Liver (tissue), 9 donors: ENCODE data around the gene ABCB9. TPM values are rescaled to one million over a fixed set of nuclear protein-coding genes. Genes with fewer than 3 reads are reported as not detected.

ENCODE experiments used
- DNase-seq: peaks from one replicate; pipeline ENCODE4 v3.0.0-alpha.2; 2017; ENCODE audit warnings: low spot score
- H3K27ac ChIP-seq, 2 donors: one replicate each; pipeline ENCODE4 v1.7.0; 2013; ENCODE audit warnings: inconsistent platforms in 2 of 2, low read length in 2 of 2, control low read depth in 1 of 2, low read depth in 1 of 2, mild to moderate bottlenecking in 1 of 2
- H3K27me3 ChIP-seq, 4 donors: one replicate each; pipeline versions ENCODE4 v1.6.1 to v1.7.0; 2013; ENCODE audit warnings: low read length in 3 of 4, inconsistent platforms in 1 of 4, mild to moderate bottlenecking in 1 of 4, moderate library complexity in 1 of 4; ENCODE audit not compliant: control insufficient read depth in 4 of 4, insufficient read depth in 4 of 4
- H3K36me3 ChIP-seq, 4 donors: one replicate each; pipeline versions ENCODE4 v1.6.1 to v1.7.0; 2013; ENCODE audit warnings: low read length in 3 of 4, mild to moderate bottlenecking in 3 of 4, low read depth in 1 of 4, moderate library complexity in 1 of 4; ENCODE audit not compliant: control insufficient read depth in 4 of 4, insufficient read depth in 3 of 4
- H3K4me1 ChIP-seq, 4 donors: one replicate each; pipeline versions ENCODE4 v1.6.1 to v1.7.0; 2013; ENCODE audit warnings: low read length in 3 of 4, mild to moderate bottlenecking in 3 of 4, moderate library complexity in 1 of 4; ENCODE audit not compliant: control insufficient read depth in 4 of 4, insufficient read depth in 4 of 4
- H3K4me3 ChIP-seq, 3 donors: one replicate each; pipeline versions ENCODE4 v1.6.1 to v1.7.0; 2013; ENCODE audit warnings: low read length in 3 of 3, control low read depth in 1 of 3, low read depth in 1 of 3, mild to moderate bottlenecking in 1 of 3
- H3K9ac ChIP-seq, 2 donors: one replicate each; pipeline ENCODE4 v1.7.0; 2013; ENCODE audit warnings: low read length in 2 of 2, mild to moderate bottlenecking in 2 of 2, moderate library complexity in 2 of 2, control low read depth in 1 of 2, low read depth in 1 of 2
- H3K9me3 ChIP-seq, 4 donors: one replicate each; pipeline versions ENCODE4 v1.6.1 to v1.7.0; 2013; ENCODE audit warnings: low read length in 3 of 4; ENCODE audit not compliant: control insufficient read depth in 4 of 4
- CTCF ChIP-seq: fragments of 150-350 bp; IDR thresholded peaks from 2 replicates; pipeline ENCODE4 v1.5.1; 2017; ENCODE audit warnings: improper control_type of control experiment, low read depth, low read length; ENCODE audit not compliant: missing input control
- EGR1 ChIP-seq, 2 donors: IDR thresholded peaks; 2 replicates each; pipeline ENCODE4 v1.6.1; 2016 to 2018; ENCODE audit warnings: antibody characterized with exemption in 2 of 2, low read depth in 2 of 2
- FOXA1 ChIP-seq: IDR thresholded peaks from 2 replicates; pipeline ENCODE4 v1.6.1; 2016; ENCODE audit warnings: antibody characterized with exemption
- FOXA2 ChIP-seq: IDR thresholded peaks from 2 replicates; pipeline ENCODE4 v1.6.1; 2016; ENCODE audit warnings: antibody characterized with exemption
- GABPA ChIP-seq, 2 donors: IDR thresholded peaks in 1 of 2; conservative IDR thresholded peaks in 1 of 2; 2 replicates each; pipeline ENCODE4 v1.6.1; 2016; ENCODE audit warnings: antibody characterized with exemption in 2 of 2, mild to moderate bottlenecking in 1 of 2, moderate library complexity in 1 of 2
- HNF4A ChIP-seq, 2 donors: conservative IDR thresholded peaks; 2 replicates each; pipeline ENCODE4 v1.6.1; 2016; ENCODE audit warnings: antibody characterized with exemption in 2 of 2, mild to moderate bottlenecking in 2 of 2
- HNF4G ChIP-seq: IDR thresholded peaks from 2 replicates; pipeline ENCODE4 v1.6.1; 2016; ENCODE audit warnings: antibody characterized with exemption
- JUND ChIP-seq, 2 donors: IDR thresholded peaks; 2 replicates each; pipeline ENCODE4 v1.6.1; 2016; ENCODE audit warnings: antibody characterized with exemption in 2 of 2
- NR2F2 ChIP-seq: IDR thresholded peaks from 2 replicates; pipeline ENCODE4 v1.6.1; 2016; ENCODE audit warnings: antibody characterized with exemption
- RAD21 ChIP-seq, 2 donors: IDR thresholded peaks; 2 replicates each; pipeline ENCODE4 v1.6.1; 2016; ENCODE audit warnings: antibody characterized with exemption in 2 of 2, mild to moderate bottlenecking in 2 of 2
- REST ChIP-seq: IDR thresholded peaks from 2 replicates; pipeline ENCODE4 v1.6.1; 2016; ENCODE audit warnings: antibody characterized with exemption, mild to moderate bottlenecking
- RXRA ChIP-seq, 2 donors: IDR thresholded peaks; 2 replicates each; pipeline ENCODE4 v1.6.1; 2017 to 2018; ENCODE audit warnings: antibody characterized with exemption in 2 of 2, mild to moderate bottlenecking in 1 of 2
- SP1 ChIP-seq: IDR thresholded peaks from 2 replicates; pipeline ENCODE4 v1.6.1; 2018; ENCODE audit warnings: antibody characterized with exemption, mild to moderate bottlenecking
- TAF1 ChIP-seq: conservative IDR thresholded peaks from 2 replicates; pipeline ENCODE4 v1.6.1; 2016; ENCODE audit warnings: antibody characterized with exemption, mild to moderate bottlenecking
- YY1 ChIP-seq: IDR thresholded peaks from 2 replicates; pipeline ENCODE4 v1.6.1; 2016; ENCODE audit warnings: antibody characterized with exemption, mild to moderate bottlenecking
- WGBS: extraction: QIAGEN DNeasy Blood & Tissue Kit; methylation state at CpG from one replicate; pipeline ENCODE4 v1.1.7; 2013; 5-methylcytosine and 5-hydroxymethylcytosine counted together
- polyA plus RNA-seq, 2 donors: library from polyadenylated mRNA; stranded (reverse) in 1 of 2; unstranded in 1 of 2; fragments of 200-250 nt in 1 of 2; fragments of >200 nt in 1 of 2; fragmentation: Nextera tagmentation in 1 of 2; extraction: Ambion mirVana in 1 of 2; gene quantifications; one replicate each; pipeline versions ENCODE4 v1.2.1 to v1.2.3, GENCODE V29; 2013 to 2015
- total RNA-seq, 2 donors: library from RNA; depleted of rRNA; stranded (reverse); fragments of >200 nt; gene quantifications; one replicate each; pipeline ENCODE4 v1.2.3, GENCODE V29; 2014
- TF ChIP-seq, protein P1 (sequence below): IDR thresholded peaks from 2 replicates; pipeline ENCODE4 v1.6.1; 2016; ENCODE audit warnings: antibody characterized with exemption
- TF ChIP-seq, protein P2 (sequence below): IDR thresholded peaks from 2 replicates; pipeline ENCODE4 v1.6.1; 2016; ENCODE audit warnings: antibody characterized with exemption
- TF ChIP-seq, protein P3 (sequence below): IDR thresholded peaks from 2 replicates; pipeline ENCODE4 v1.6.1; 2016; ENCODE audit warnings: antibody characterized with exemption
- donor health status: healthy.
- donor health status: healthy.
- donor health status: healthy.
- donor health status: healthy.
- donor health status: healthy.

ABCB9 gene
- total and polyA plus RNA-seq, 4 donors = 0.29 to 3.3 (median 1.3) TPM

DNA sequence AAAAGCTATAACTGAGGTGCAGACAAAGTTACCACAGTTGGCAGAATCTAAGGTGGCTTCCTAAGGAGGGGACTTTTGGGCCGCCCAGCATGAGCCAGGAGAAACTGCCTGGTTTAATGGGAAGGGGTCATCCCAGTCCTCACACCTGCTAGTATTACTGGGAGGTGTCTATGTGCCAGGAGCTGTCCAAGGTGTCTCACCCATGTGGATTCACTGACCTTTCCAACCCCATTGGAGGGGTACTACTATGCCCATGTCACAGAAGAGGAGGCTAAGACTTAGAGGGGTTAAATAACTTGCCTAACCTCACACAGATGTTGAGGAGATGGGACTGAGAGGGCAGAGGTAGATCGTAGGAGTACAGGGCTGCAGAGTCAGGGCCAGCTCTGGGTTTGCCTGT lies 10.2 kb downstream of the ABCB9 start:
- no peak overlapping the region for H3K9ac ChIP-seq
- no peak overlapping the region for H3K27ac ChIP-seq
- H3K36me3 ChIP-seq = peaks cover 0 to 1% (median 0%) of the 10 kb centered on the region in 4 donors
- no peak overlapping the region for H3K4me3 ChIP-seq
- H3K27me3 ChIP-seq = no peaks in the 10 kb centered on the region
- 89% methylated on average over 2 of the region's 2 CpGs for WGBS
- TF ChIP-seq HNF4A (conservative IDR thresholded peaks at IDR 0.05) (no peak), REST (no peak), FOXA1 (no peak), FOXA2 (no peak), YY1 (no peak), RAD21 (IDR thresholded peaks at IDR 0.05) (no peak), EGR1 (IDR thresholded peaks at IDR 0.05; ENCODE audit: low read depth in 2 of 2) (no peak), CTCF (no peak), HNF4G (no peak), RXRA (IDR thresholded peaks at IDR 0.05) (no peak), JUND (IDR thresholded peaks at IDR 0.05) (no peak), SP1 (no peak), GABPA (IDR thresholded peaks at IDR 0.05 in 1 of 2, conservative IDR thresholded peaks at IDR 0.05 in 1 of 2) (no peak), NR2F2 (no peak), TAF1 (no peak)
- TF ChIP-seq, protein P1, sequence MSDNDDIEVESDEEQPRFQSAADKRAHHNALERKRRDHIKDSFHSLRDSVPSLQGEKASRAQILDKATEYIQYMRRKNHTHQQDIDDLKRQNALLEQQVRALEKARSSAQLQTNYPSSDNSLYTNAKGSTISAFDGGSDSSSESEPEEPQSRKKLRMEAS = no peak
- TF ChIP-seq, protein P2, sequence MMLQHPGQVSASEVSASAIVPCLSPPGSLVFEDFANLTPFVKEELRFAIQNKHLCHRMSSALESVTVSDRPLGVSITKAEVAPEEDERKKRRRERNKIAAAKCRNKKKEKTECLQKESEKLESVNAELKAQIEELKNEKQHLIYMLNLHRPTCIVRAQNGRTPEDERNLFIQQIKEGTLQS = no peak
- TF ChIP-seq, protein P3, sequence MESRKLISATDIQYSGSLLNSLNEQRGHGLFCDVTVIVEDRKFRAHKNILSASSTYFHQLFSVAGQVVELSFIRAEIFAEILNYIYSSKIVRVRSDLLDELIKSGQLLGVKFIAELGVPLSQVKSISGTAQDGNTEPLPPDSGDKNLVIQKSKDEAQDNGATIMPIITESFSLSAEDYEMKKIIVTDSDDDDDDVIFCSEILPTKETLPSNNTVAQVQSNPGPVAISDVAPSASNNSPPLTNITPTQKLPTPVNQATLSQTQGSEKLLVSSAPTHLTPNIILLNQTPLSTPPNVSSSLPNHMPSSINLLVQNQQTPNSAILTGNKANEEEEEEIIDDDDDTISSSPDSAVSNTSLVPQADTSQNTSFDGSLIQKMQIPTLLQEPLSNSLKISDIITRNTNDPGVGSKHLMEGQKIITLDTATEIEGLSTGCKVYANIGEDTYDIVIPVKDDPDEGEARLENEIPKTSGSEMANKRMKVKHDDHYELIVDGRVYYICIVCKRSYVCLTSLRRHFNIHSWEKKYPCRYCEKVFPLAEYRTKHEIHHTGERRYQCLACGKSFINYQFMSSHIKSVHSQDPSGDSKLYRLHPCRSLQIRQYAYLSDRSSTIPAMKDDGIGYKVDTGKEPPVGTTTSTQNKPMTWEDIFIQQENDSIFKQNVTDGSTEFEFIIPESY = no peak
- H3K9me3 ChIP-seq = no peaks in the 10 kb centered on the region
- no peaks in the 10 kb centered on the region for H3K4me1 ChIP-seq
- DNase-seq = no peak

GRCh38 chr12:122955156-122955555 lies 11.1 kb downstream of the ABCB9 start:
- 80% methylated on average over 8 of the region's 8 CpGs for WGBS
- H3K36me3 ChIP-seq = peaks cover 0 to 1% (median 0%) of the 10 kb centered on the region in 4 donors
- DNase-seq = no peak
- H3K4me1 ChIP-seq = no peaks in the 10 kb centered on the region
- TF ChIP-seq, protein P3 = no peak
- TF ChIP-seq REST (no peak), RAD21 (IDR thresholded peaks at IDR 0.05) (no peak), JUND (IDR thresholded peaks at IDR 0.05) (no peak)
- TF ChIP-seq, protein P1 = no peak
- H3K27me3 ChIP-seq = no peaks in the 10 kb centered on the region
- H3K4me3 ChIP-seq = no peak overlapping the region
- no peak overlapping the region for H3K27ac ChIP-seq
- no peaks in the 10 kb centered on the region for H3K9me3 ChIP-seq
- H3K9ac ChIP-seq = no peak overlapping the region
